Medulla oblongata (tissue), 1 donor: ENCODE results near the gene SCGB3A1.
A peak's percentile ranks its signal among the peaks of the same experiment; 100 is the strongest.

Experiments used
- DNase-seq: peaks from one replicate; pipeline ENCODE4 v3.0.0-alpha.2; 2015; ENCODE audit errors: extremely low spot score

The SCGB3A1 gene

DNA sequence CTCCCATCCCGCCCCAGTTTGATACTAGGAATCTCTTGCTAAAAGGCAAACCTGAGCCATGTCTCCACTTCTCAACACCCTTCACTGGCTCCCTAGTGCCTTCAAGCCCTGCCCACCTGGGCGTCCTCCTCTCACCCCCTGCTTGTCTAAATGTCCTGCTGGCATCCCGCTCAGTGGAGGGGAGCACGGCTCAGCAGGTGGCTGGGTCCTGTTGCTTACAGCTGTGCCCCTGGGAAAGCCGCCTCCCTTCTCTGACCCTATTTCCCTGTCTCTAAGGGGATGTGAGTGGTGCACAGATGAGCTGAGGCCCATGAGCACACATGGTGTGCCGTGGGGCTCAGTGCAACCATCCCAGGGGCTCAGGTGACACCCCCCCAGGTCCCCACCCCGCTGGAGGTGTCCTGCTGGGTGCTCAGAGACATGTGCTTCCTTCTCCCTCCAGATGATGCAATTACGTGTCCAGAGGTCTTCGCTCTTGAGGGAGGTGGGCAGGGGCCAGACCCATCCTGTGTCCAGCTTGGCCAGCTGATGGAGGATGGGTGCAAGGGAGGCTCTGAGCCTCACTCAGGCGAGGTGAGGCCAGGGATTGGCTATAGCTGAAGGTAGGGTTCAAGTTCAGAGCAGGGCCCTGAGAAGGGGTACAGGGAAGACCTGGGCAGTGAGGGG lies 34.0 kb upstream of the SCGB3A1 start:
- DNase-seq, result no peak

DNA sequence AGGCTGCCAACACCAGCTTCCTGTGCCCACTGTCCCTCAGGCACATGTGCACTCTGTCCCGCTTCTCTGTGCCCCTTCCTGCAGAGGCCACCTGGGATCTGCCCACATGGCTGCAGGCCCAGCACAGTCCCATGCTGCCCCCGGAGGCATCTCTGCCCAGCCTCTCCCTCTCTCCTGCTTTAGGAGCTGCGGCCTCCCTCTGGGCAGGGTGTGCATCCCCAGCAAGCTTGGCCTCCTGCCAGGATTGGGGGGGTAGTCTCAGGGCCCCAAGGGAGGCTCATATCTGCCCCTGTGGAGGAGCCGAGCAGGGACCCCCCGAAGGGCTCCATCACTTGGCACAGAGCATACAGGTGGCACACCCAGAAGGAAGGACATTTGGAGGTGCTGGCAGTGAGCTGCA lies 33.3 kb upstream of the SCGB3A1 start:
- DNase-seq, result no peak

DNA sequence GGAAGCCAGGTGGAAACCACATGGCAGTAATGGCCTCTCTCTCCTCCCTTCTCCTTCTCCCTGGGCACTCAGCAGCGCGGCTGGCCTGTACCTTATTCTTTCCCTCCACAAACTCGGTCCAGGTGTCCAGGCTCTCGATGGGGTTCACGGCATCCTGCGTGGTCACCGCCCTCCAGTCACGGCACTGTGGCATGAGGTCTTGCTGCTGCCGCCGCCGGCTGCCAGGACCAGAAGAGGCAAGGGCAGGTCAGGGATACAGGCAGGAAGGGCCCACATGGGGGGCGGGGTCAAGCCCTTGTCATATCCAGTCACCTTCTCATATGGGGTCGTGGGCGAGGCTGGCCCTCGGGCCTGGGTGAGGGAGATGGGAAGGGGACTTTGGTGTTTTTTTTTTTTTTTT lies 32.5 kb upstream of the SCGB3A1 start:
- no peak for DNase-seq

DNA sequence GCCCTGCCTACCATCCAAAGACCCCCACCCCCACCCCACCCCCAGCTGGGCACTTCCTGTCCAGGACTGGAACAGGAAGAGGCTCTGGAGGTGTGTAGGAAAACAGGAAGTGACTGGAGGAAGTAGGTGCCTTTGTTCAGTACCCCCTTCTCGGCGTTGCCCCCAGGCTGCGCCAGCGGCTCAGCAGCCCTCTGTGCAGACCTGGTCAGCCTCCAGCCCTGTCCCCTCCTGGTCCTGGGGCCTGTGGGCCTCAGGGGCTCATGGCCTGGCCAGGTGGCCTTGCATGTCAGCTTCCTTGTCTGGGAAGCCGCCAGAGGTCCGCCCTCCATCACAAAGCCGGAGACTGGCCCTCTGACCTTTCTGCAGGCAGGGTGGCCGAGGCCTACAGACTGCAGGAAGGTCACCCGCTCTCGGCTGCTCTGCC lies 32.1 kb upstream of the SCGB3A1 start:
- no peak for DNase-seq

DNA sequence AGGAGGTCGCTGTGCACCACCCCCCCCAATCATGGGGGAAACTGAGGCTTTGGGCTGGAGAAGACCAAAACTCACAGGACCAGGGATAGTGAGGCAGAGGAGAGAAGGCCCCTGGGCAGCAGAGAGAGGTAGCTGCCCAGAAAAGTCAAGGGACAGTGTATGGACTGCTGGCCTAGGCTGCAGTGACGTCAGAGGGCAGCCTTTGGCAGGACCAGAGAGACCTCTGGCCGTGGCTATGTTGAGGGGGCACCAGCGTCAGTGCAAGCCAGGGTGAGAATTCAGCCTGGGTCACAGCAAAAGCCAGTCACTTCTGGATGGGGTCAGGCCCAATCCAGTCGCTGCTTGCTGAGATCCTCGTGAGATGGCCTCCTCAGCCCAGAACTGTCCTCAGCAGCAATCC lies 31.6 kb upstream of the SCGB3A1 start:
- DNase-seq, result no peak

DNA sequence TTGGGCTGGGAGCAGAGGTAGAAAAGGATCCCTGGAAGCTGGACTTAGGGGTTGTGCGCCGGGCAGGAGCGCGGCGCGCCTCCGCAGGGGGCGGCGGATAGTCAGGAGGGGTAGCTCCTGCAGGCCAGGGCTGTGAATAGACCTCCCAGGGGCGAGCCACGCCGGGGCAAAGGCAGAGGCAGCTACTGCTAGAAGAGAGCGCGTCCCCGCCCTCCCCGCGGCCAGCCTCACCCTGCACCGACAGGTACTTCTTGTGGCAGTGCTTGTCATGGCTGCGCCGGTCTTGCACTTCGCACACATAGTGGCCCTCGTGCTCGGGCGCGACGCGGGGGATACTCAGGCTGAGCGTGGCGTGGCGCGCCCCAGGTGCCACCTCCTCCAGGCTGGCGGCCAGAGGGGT lies 30.0 kb upstream of the SCGB3A1 start:
- DNase-seq, result no peak

DNA sequence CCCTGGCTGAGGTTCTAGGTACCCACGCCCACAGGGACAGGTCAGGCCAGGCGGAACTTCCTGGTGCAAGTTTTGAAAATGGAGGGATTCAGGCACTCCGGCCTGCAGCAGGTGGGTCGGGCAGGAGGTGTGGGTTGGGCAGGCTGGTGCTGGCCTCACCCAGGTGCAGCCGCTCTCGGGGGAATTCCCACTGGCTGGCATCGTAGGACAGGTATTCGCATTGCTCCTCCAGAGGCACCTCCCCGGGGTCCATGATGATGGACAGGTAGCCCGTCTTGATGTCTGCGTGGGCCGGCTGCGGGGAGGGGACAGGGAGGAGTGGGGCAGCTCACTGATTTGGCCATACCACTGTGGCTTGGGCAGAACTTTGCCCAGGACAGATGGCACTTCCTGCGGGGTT lies 28.7 kb upstream of the SCGB3A1 start:
- DNase-seq, result no peak

DNA sequence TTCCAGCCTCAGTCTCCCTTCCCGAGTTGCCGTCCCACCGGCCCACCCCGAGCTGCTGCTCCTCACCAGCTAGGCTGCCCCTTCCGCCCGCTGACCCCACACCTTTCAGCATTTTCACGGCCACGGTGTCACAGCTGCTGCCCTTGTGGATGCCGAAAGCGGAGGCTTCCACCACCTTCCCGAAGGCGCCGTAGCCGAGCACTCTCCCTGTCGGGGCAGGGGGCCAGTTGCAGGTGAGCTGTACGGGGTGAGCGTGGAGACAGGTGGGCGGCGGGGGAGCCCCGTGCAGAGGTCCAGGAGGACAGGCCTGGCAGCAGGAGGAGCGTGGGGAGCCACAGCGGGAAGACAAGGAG lies 28.2 kb upstream of the SCGB3A1 start:
- no peak for DNase-seq

DNA sequence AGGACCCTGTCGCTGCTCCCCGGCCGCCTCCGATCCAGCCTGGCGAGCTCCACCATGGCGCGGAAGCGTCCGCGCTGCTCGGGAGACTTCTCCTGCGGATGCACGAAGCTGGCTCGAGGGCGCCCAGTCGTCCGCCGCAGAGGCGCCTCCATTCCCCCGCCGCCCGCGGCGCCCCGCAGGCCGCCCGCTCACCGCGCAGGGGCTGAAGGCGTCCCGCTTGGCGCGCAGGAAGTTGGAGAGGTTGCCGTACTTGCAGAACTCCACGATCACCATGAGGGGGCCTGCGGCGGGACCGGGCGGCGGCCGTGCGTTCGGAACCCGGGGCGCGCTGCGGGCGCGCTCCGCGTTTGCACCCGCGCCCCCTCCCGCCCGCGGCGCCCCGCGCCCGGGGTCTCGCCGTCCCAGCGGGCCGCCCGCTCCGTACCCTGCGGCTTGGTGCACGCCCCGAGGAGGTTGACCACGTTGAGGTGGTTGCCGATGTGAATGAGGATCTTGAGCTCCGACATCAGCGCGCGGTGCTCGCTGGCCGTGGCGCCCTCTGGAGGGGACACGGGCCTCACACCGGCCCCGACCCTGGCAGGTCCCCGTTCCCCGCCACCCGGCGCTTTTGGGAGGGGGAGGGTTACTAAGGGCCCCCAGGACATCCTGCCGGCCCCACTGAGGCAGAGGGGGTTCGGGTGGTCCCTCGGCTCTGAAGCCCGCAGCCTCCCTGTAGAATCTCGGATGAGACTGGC lies 27.7 kb upstream of the SCGB3A1 start:
- DNase-seq, result no peak

DNA sequence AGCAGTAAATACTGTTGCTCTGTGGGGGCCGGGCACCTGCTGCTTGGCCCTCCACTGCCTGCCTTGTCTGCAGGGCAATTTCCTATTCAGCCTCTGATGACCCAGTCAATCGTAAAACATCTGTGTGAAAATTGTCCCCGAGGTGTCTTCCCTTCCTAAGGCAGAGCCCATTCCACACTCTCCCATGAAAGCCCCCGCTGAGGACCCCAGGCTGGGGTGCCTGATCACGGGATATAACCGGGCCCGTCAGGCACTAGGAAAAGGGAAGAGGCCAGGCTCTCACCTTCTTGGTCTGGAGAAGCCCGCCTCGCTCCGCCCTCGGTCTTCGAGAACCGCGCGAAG lies 27.2 kb upstream of the SCGB3A1 start:
- no peak for DNase-seq

DNA sequence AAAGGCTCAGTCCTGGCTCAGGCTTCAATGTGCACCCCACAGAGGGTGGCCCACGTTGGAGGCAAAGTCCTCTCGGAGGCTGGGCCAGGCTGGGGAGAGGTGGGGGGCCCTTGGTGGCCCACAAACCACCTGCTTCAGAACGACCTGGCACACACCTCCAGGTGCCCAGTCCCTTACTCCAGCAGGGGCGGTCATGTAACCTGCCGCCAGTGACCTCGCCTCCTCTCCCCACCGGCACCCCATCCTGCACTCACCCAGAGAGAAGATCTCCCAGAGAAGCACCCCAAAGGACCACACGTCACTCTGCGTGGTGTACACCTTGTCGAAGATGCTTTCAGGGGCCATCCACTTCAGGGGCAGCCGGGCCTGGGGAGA lies 22.5 kb upstream of the SCGB3A1 start:
- no peak for DNase-seq

DNA sequence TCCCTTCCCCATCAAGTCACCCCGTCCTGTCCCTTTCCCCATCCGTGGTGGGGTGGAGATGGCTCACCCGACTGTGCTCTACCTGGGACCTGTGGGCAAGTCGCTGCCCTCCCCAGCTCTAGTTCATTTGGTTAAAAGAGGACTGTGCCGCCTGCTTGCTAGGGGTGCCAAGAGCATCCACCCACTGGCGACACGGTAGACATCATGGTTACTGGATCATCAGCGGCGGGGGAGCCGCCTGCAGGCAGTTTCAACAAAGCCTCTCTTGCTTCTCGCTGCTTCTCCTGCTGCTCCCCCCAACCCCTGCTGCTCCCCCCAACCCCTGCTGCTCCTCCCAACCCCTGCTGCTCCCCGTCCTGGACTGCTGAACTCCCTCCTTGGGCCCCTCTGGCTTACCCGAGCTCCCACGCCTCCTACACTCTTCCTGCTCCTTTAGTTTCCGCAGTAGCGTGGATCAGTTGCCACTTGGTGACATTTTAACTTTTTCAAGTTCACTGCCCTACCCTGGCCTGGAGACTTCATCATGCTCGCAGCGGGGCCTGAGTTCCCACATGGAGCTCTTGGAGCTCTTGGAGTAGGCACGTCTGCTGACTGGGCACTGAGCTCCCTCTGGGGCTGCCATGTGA lies 22.0 kb upstream of the SCGB3A1 start:
- DNase-seq, result no peak

DNA sequence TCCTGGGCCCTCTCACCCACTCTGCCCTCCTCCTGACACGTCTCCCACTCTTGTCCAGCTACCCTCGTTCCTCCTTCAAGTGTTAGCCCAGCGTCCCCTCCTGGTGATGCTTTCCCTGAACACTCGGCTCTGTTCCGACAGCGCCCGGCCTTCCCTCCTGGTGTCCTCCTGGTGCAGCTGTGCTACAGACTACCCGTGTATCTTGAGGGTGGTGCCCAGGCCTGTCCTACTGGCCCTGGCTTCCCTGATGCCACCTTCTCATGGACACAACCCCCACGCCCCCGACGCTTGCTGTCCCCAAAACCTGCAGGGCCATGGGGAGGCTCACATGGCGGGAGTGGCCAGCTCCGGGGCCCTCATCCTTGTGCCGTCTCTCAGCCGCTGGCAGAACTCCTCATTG lies 21.4 kb upstream of the SCGB3A1 start:
- DNase-seq, result no peak

DNA sequence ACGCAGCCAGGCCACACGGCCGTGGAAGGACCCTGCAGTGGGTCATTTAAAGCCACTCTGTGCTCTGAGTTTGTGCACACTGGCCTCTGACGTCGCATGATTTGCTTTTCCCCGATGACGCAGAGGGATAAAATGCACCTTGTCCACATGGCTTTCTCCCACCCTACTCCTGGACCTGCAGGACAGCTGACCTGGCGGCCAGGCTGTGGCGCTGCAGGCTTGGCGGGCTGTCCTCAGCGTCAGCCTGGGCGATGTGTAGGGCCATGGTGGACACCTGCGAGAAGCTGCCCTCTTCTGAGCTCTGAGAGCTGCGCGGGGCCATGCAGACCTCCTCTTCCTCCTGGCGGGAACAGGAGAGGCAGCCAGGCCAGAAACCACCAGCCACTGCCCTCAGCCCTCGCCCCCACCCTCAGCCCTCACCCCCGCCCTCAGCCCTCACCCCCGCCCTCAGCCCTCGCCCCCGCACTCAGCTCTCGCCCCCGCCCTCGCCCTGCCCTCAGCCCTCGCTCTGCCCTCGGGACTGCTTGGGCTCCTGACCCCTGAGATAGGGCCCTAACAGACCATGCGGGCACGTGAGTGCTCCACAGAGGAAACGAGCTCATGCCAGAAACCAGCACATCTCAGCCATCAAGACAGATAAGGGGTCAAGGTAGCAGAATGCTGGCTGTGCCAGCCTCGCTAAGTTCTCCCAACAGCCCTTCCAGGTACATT lies 20.0 kb upstream of the SCGB3A1 start:
- no peak for DNase-seq

DNA sequence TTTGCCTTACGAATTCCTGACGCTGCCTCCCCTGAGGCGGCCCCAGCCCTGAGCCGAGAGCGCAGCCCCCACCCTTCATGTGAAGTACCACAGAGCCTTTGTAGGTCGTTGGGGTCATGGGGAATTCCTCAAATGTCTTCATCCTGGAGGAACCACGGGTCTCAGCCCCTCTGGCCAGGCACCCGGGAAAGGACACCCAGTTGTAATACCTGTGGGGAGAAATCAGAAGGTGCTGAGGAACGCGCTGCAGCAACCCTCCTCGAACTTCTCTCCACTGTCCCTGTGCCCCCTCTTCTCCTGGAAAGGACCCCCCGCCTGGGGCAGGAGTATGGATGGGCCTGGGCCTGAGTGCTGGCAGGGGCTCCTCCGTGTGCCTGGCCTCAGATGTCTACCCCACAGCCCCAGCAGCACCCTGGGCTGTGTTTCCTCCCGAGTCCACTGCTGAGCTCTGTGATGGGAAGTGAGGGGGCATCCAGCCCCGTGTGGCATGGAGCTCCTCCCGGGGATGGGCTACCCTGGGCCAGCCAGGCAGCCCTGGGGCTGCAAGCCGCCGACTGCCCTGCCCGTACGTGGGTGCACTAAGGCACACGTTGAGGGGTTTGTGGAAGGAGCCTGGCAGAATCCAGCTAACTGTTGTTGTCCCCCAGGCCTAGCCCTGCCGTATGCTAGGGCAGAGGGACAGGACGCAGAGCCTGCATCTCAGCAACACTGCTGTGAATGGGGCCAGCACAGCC lies 18.7 kb upstream of the SCGB3A1 start:
- DNase-seq, result no peak

DNA sequence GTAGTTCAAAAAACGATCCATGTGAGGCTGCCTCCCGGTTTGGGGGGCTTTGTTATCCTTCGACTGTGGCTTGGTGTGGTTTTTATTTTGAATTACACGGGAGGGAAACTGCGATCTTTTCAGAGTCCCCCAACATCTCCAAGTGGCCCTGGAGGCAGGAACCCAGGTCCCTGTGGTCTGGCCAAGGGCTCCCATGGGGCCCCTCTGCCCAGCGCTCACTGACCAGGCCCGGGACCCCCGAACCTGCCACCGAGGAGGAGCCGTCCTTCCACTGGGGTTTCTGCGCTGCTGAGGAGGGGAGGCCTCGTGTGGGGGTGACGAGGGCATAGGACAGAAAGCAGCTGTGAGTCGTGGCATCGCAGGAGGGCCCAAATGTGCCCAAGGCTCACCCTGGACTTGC lies 18.1 kb upstream of the SCGB3A1 start:
- no peak for DNase-seq

DNA sequence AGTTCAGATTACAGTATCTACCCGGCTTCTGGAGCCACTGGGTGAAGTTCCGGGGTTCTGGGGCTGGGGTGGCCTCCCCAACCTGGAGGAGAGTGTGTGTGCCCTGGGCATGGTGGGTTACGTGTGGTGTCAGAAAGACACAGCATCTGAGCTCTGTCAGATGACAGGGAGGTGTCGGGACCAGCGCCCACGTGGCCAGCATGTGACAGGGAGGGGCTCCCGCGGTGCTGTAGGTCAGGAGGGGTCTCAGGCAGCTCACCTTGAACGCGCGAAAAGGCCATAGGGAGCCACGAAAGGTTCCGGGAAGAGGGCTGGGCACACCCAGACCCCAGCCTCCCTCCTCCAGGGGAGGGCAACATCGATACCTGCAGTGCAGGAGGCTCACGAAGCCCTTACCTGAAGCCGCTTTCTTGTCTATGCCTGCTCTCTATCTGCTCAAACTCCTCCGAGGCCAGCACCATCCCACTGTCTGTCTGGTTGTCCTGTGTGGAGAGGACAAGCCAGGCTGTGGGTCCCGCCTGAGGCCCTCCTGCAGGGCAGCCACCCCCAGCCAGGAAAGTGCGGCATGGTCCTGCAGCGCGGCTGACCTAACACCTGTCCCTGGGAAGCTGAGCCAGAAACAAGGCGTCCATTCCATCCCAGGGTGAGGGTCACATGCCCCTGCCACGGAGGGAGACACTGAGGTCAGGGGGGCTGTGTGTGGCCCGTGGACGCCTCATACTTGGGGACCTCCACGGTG lies 17.4 kb upstream of the SCGB3A1 start:
- DNase-seq, result no peak

DNA sequence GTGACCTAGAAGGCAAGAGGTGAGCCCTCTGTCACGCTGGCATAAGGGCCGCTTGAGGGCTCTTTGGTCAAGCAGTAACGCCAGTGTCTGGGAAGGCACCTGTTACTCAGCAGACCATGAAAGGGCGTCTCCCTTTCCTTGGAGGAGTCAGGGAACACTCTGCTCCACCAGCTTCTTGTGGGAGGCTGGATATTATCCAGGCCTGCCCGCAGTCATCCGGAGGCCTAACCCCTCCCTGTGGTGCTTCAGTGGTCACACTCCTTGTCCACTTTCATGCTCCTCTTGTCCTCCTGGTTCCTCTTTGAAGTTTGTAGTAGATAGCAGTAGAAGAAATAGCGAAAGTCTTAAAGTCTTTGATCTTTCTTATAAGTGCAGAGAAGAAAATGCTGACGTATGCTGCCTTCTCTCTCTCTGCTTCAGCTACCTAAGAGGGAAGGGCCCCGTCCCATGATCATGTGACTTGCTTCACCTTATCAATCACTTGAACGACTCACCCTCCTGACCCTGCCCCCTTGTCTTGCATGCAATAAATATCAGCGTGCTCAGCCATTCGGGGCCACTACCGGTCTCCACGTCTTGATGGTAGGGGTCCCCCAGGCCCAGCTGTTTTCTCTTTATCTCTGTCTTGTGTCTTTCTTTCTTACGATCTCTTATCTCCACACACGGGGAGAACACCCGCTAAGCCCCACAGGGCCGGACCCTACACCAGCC lies 16.7 kb upstream of the SCGB3A1 start:
- DNase-seq, result no peak

DNA sequence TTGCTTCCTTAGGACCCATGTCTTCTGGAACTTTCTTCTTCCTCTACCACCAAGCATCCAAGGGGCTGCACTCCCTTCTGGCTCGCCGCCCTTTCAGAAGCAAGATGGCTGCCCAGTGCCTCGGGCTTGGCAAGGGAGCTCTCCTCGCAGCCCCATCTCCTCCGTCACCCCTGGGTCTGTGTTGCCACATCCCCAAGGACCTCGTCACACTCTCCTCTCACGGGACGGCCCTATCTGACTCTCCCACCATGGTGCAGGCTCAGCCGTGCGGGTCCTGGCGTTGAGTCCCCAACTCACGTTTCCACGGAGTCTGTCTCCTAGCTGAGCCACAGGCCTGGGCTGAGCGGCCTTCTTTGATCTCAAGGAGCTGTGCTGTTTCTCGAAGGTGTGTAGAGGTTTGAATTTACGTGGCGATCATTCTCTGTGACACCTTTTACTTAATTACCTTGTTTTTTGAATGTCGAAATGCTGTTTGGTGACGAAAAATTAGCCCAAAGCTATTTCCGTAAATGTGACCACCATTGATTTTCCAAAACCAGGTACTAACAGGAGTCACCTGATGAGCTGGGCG lies 15.0 kb upstream of the SCGB3A1 start:
- no peak for DNase-seq

DNA sequence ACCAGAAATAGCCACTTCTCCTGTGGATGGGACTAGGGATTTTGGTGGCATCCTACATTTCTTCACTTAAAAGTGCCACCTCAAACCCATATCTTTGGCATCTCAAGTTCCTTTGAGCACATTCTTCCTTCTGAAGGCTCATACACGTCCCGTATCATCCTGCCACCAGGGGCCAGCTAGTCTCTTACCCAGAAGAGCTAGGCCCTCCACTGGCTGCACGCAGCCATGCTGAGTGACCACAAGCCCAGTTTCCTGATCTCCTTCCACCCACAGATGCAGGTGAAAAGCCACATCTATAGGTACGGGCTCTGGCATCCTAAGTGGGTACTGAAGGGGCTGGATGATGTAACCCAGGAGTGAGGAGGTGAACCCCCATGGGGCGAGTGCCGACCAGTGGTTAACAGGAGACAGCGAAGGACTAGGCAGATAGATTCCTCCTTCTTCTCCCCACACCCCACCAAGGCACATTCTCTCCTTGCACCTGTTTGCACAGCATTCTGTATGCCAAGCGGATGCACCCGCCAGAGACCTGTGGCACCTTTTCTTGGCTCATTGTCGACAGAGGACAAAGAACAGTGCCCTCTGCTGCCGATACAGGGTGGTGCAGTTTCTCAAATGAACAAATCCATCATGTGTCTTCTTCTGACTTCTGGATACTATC lies 14.4 kb upstream of the SCGB3A1 start:
- DNase-seq, result peak; percentile 56
